ENCODE results near the gene SHISA6.

GRCh38 chr17:11608396-11608795, 367.4 kb downstream of the SHISA6 start:
- TF ChIP-seq CTCF (conservative IDR thresholded peaks at IDR 0.05; ENCODE audit: low read length) (no peak), EZH2phosphoT487 (IDR thresholded peaks at IDR 0.05; ENCODE audit: borderline replicate concordance, low read depth, low read length) (no peak)
